ENCODE results near the gene MGLL.

- TF ChIP-seq EZH2 (IDR thresholded peaks at IDR 0.05; ENCODE audit: borderline replicate concordance, insufficient read depth, low read depth, low read length, poor library complexity, severe bottlenecking) = no peak
- no peak for TF ChIP-seq CTCF (IDR thresholded peaks at IDR 0.05)
Measured at GRCh38 chr3:127846576-127846975, 24.3 kb upstream of the MGLL start.
